ENCODE measurements around the gene ETS1.
A peak's percentile ranks its signal among the peaks of the same experiment; 100 is the strongest.

ETS1 gene

DNA sequence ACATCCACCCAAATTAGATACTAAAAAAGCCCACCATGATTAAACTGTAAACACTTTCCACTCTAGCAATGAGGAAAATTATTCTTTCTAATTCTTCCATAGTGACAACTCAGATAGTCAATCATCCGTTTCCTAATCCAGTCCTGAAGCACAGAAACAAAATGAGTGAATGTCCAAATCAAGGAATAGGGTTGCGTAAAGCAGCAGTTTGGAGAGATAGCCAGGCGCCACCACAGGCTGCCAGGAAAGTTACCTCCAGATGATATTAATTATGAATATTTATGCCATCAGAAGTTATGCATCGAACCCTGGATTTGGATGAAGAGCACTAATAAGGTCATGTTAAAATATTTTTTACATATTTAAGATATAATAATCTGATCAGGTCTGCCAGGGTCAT lies 63.2 kb downstream of the ETS1 start:
- no peak overlapping the region for H3K27ac ChIP-seq (ENCODE audit: low read length)
- peaks cover 27% of the 10 kb centered on the region for H3K79me2 ChIP-seq (ENCODE audit: low read length)
- TF ChIP-seq EZH2 (optimal IDR thresholded peaks at IDR 0.05; ENCODE audit: low read depth, low read length) (no peak), EZH2phosphoT487 (IDR thresholded peaks at IDR 0.05; ENCODE audit: low read length) (no peak)
- TF ChIP-seq, protein P1, sequence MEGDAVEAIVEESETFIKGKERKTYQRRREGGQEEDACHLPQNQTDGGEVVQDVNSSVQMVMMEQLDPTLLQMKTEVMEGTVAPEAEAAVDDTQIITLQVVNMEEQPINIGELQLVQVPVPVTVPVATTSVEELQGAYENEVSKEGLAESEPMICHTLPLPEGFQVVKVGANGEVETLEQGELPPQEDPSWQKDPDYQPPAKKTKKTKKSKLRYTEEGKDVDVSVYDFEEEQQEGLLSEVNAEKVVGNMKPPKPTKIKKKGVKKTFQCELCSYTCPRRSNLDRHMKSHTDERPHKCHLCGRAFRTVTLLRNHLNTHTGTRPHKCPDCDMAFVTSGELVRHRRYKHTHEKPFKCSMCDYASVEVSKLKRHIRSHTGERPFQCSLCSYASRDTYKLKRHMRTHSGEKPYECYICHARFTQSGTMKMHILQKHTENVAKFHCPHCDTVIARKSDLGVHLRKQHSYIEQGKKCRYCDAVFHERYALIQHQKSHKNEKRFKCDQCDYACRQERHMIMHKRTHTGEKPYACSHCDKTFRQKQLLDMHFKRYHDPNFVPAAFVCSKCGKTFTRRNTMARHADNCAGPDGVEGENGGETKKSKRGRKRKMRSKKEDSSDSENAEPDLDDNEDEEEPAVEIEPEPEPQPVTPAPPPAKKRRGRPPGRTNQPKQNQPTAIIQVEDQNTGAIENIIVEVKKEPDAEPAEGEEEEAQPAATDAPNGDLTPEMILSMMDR (IDR thresholded peaks at IDR 0.05; ENCODE audit: low read length) = no peak
- H2AFZ ChIP-seq (ENCODE audit: low read length) = no peak overlapping the region
- no peak for DNase-seq
- H3K9me2 ChIP-seq (replicated peaks; ENCODE audit: insufficient read depth, low read length) = no peaks in the 10 kb centered on the region
- no peak overlapping the region for H3K4me2 ChIP-seq (ENCODE audit: low read depth, low read length)
- peaks cover 15% of the 10 kb centered on the region for H3K4me1 ChIP-seq (ENCODE audit: low read length)
- H4K20me1 ChIP-seq (ENCODE audit: insufficient read depth, low read length) = no peaks in the 10 kb centered on the region
- H3K27me3 ChIP-seq (replicated peaks; ENCODE audit: insufficient read depth, low read length) = no peaks in the 10 kb centered on the region
- no peaks in the 10 kb centered on the region for H3K36me3 ChIP-seq (replicated peaks; ENCODE audit: insufficient read depth, low read length)
- no peak overlapping the region for H3K4me3 ChIP-seq (ENCODE audit: low read length)
- no peak overlapping the region for H3K9ac ChIP-seq (ENCODE audit: low read length)
- no peaks in the 10 kb centered on the region for H3F3A ChIP-seq (ENCODE audit: insufficient read depth, low read length)
- H3K9me3 ChIP-seq (replicated peaks; ENCODE audit: insufficient read depth, low read length) = no peaks in the 10 kb centered on the region

DNA sequence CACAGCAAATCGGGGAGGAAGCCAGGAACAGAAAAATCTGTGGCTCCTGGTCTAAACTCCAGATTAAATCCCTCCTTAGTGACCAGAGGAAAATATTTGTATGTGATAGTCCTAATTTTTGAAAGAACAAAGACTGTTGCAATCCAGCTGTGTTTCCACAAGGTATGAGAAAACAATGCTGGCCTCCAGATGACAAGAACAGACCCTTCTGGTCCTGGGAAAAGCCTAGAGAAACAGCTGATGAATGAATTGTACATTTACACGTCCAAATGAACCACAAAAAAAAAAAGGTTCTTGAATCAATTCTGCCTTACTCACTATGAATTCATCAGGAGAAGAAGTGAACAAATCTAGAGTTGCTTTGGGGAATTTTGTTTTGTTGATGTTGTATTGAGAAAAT lies 63.7 kb downstream of the ETS1 start:
- no peaks in the 10 kb centered on the region for H3K27me3 ChIP-seq (replicated peaks; ENCODE audit: insufficient read depth, low read length)
- H3K4me1 ChIP-seq (ENCODE audit: low read length) = peaks cover 15% of the 10 kb centered on the region

DNA sequence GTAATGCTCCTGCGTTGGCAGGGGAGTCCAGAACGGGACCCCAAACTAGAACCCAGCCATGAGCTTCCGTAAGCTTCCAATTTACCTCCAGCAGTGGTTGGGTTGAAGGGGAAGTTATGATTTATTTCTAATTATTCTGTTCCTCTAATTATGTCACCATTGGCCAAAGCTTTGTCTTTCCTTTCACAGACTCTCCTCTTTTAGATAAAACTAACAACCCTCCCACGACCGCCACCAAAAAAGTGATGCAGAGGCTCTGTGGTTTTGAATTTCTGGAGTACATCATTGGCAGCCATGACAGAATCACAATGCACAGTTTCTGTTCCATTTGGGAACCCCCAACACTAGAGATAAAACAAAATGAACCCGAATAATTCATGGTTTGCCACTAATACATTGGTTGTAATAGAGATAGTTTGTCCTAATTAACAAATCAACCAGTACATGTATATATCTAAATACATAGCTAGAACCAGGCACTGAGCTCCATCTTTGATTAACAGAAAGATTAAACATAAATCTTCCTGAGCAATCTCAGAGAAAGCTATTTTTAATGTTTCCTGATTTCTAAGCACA lies 64.3 kb downstream of the ETS1 start:
- Histone ChIP-seq H3K79me2 (ENCODE audit: low read length) (peaks cover 39% of the 10 kb centered on the region), H3K27ac (ENCODE audit: low read length) (peak overlapping the region; percentile 44; the same call in 1 of the 2 replicates), H3K4me2 (ENCODE audit: low read depth, low read length) (peak overlapping the region; percentile 75), H2AFZ (ENCODE audit: low read length) (peak overlapping the region; percentile 69), H3K4me1 (ENCODE audit: low read length) (peaks cover 15% of the 10 kb centered on the region), H3K27me3 (replicated peaks; ENCODE audit: insufficient read depth, low read length) (no peaks in the 10 kb centered on the region), H3F3A (ENCODE audit: insufficient read depth, low read length) (no peaks in the 10 kb centered on the region), H3K4me3 (ENCODE audit: low read length) (peak overlapping the region; percentile 66), H3K9me2 (replicated peaks; ENCODE audit: insufficient read depth, low read length) (no peaks in the 10 kb centered on the region), H3K36me3 (replicated peaks; ENCODE audit: insufficient read depth, low read length) (no peaks in the 10 kb centered on the region), H4K20me1 (ENCODE audit: insufficient read depth, low read length) (no peaks in the 10 kb centered on the region), H3K9me3 (replicated peaks; ENCODE audit: insufficient read depth, low read length) (no peaks in the 10 kb centered on the region), H3K9ac (ENCODE audit: low read length) (peak overlapping the region; percentile 69)
- TF ChIP-seq EZH2phosphoT487 (IDR thresholded peaks at IDR 0.05; ENCODE audit: low read length) (no peak), EZH2 (optimal IDR thresholded peaks at IDR 0.05; ENCODE audit: low read depth, low read length) (no peak)
- TF ChIP-seq, protein P1 (IDR thresholded peaks at IDR 0.05; ENCODE audit: low read length) = no peak
- DNase-seq = peak; percentile 15

More for the DNA sequence above, 63.7 kb downstream of the ETS1 start:
- H3K9me3 ChIP-seq (replicated peaks; ENCODE audit: insufficient read depth, low read length) = no peaks in the 10 kb centered on the region
- H3K9me2 ChIP-seq (replicated peaks; ENCODE audit: insufficient read depth, low read length) = no peaks in the 10 kb centered on the region
- H2AFZ ChIP-seq (ENCODE audit: low read length) = peak overlapping the region; percentile 69
- no peak overlapping the region for H3K9ac ChIP-seq (ENCODE audit: low read length)
- no peaks in the 10 kb centered on the region for H4K20me1 ChIP-seq (ENCODE audit: insufficient read depth, low read length)
- peaks cover 32% of the 10 kb centered on the region for H3K79me2 ChIP-seq (ENCODE audit: low read length)
- no peak for TF ChIP-seq EZH2phosphoT487 (IDR thresholded peaks at IDR 0.05; ENCODE audit: low read length)
- TF ChIP-seq EZH2 (optimal IDR thresholded peaks at IDR 0.05; ENCODE audit: low read depth, low read length) = no peak
- TF ChIP-seq, protein P1 (IDR thresholded peaks at IDR 0.05; ENCODE audit: low read length) = no peak
- no peak for DNase-seq
- H3K4me2 ChIP-seq (ENCODE audit: low read depth, low read length) = no peak overlapping the region
- no peaks in the 10 kb centered on the region for H3F3A ChIP-seq (ENCODE audit: insufficient read depth, low read length)
- no peak overlapping the region for H3K4me3 ChIP-seq (ENCODE audit: low read length)
- H3K36me3 ChIP-seq (replicated peaks; ENCODE audit: insufficient read depth, low read length) = no peaks in the 10 kb centered on the region
- H3K27ac ChIP-seq (ENCODE audit: low read length) = no peak overlapping the region

Measured in MM.1S (cell line).